DOHH2 (cell line): ENCODE results near the gene OTUD5.

Source experiments
- CTCF ChIP-seq: fragments of 200-600 bp; sonication (generic); IDR thresholded peaks from one replicate; pipeline ENCODE4 v1.5.1; 2014; ENCODE audit warnings: antibody characterized with exemption, mild to moderate bottlenecking, low read depth, low read length; ENCODE audit not compliant: poor library complexity, severe bottlenecking
- EZH2phosphoT487 ChIP-seq: fragments of 200-600 bp; sonication (generic); IDR thresholded peaks from 2 replicates; pipeline ENCODE4 v1.6.1; 2017; ENCODE audit warnings: borderline replicate concordance, mild to moderate bottlenecking, antibody characterized with exemption, low read length, moderate library complexity, mixed read lengths

GRCh38 chrX:48997455-48997854 lies 40.0 kb upstream of the OTUD5 start:
- TF ChIP-seq CTCF (no peak), EZH2phosphoT487 (no peak)
